Central memory CD4-positive, alpha-beta T cell (primary cell): ENCODE data around the gene CCDC71L.

Experiments used
- DNase-seq: peaks from one replicate; pipeline ENCODE4 v3.0.0; 2022

Gene CCDC71L

DNA sequence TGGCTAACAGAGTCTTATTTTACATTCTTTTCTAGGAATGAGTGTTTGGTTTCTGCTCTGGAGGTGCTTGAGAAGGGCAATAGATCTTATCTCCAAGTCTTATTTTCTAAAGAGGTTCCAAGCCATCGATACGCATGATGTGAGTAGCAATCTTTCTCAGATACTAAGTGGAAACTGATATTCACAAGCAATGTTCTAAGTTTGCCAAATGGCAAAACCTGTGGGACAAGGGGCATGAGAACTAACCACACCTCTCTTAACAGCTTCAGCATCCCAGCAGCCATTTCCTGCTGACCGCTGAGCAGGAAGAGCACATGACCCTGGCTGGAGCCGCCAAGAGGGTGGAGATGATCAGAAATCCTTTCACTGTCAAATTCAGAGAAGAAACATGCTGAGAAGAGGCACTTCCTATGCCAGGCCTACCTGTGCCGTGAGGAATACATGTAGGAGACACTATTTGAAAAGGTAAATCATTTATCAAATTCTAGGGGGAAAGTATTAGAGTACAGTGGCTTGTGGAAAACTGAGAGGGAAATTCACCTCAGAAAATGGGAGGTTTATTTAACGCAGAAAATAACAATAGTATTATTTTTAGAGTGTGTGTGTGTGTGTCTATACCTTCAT, 35.2 kb downstream of the CCDC71L start:
- no peak for DNase-seq

DNA sequence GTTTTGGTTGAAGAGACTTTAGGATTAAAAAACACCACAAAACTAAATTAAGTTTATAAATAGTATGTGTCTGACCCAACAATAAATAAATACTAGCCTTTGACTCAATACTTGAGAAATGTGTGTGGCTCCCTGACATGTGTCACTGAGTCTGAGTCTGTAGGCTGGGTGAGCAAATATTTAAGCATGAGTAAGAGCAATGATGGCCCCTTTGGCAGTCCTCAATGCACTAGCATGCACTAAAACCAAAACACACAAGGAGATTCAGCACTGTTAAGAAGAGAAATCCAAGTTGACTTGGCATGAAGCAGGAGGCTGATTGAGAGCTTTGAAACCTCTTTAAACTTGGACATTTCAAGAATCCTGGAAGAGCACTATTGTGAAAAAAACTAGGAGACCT, 37.1 kb downstream of the CCDC71L start:
- DNase-seq: no peak

DNA sequence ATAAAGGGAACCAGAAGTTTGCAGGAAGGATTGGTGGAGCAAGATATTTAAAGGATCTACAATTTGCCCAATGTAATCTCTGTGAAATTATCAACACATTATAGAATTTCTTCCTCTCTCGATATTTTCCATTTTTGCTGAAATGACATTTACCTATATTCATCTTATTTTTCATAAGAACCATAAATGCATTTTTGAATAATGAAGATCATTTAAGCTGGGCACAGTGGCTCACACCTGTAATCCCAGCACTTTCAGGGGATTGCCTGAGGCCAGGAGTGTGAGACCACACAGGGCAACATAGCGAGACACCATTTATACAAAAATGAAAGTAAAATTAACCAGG, 37.7 kb downstream of the CCDC71L start:
- DNase-seq: no peak

DNA sequence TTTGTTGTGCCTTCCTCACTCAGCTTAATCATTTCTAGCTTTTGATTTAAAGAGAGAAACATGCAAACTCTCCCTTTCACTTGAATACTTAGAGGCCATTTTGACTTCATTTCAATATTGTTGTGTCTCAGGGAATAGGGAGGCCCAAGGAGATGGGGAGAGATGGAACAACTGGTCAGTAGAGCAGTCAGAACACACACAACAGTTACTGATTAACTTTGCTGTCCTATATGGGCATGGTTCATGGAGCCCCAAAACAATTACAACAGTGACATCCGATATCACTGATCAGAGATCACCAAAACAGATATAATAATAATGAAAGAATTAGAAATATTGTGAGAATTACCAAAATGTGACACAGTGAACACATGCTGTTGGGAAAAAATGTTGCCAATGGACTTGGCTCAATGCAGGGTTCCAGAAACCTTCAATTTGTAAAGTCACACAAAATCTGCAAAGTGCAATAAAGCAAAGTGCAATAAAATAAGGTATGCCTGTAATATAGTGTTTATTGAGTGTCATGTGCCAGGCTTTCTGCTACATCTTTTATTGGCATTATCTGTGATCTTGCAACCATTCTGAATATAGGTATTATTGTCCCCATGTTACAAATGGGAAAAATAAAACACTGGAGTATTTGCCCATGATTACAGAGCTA, 38.2 kb downstream of the CCDC71L start:
- DNase-seq: no peak

DNA sequence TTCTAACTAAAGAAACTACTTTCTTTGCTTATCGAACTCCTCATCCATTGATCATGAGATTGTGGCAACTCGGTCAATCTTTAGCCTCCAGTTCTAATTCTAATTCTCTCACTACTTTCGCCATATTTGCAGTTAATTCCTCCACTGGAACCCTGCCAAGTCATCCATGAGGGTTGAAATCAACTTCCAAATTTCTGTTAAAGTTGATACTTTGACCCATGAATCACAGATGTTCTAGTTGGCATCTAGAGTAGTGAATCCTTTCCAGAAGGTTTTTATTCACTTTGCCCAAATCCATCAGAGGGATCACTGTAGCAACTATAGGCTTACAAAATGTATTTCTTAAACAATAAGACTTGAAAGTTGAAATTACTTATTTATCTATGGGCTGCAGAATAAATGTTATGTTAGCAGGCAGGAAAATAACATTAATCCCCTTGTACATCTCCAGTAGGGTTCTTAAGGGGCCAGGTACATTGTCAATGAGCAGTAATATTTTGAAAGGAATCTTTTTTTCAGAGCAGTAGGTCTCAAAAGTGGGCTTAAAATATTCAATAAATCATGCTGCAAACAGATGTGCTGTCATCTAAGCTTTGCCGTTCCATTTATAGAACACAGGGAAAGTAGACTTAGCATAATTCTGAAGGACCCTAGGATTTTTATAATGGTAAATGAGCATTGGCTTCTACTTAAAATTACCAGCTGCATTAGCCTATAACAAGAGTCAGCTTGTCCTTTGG, 39.4 kb downstream of the CCDC71L start:
- no peak for DNase-seq

DNA sequence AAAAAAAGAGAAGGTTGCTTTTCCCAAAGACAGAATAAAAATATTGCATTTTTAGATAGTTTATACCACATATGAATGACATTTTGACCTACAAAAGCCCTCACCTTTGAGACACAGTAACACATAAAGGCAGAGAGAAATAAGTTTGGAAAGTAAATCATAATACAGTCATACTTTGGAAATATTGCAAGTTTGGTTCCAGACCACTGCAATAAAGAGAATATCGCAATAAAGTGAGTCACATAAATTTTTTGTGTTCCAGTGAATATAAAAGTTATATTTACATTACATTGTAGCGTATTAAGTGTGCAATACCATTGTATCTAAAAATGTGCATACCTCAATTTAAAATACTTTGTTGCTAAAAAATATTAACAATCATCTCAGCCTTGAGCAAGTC, 40.3 kb downstream of the CCDC71L start:
- DNase-seq: no peak

DNA sequence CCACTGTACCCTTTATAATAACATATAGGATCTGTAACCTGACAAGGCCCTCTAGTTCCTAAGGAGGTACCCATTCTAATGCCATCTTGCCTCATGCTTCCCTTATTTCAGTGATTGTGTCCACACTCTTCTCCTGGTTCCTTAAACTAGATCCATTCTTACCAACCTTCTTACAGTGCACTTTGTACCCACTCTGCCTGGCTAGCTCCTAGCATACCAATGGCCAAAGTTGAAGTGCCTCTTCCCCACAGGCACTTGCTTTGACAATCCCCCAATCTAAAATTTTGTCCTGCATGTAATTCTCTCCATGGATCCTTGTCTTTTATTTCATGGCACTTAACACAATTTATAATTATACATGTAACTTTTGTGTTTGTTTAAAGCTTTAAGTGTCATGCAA, 40.9 kb downstream of the CCDC71L start:
- DNase-seq: no peak

DNA sequence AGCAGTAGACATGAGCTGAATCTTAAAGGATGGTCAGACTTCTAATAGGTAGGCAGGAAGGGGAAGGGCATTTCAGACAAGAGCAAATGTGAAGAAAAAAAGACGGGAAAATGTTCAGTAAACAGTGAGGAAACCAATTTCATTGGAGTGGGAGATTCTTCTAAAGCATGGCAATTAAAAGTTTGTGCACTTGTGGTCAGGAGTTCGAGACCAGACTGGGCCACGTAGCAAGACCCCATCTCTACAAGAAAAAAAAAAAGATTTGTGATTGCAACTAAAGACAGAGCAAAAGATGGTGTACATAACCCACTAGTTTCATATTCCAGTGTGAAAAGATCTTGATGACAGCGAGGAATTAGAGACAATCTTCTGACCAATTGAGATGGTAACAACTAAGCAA, 41.7 kb downstream of the CCDC71L start:
- DNase-seq: no peak

DNA sequence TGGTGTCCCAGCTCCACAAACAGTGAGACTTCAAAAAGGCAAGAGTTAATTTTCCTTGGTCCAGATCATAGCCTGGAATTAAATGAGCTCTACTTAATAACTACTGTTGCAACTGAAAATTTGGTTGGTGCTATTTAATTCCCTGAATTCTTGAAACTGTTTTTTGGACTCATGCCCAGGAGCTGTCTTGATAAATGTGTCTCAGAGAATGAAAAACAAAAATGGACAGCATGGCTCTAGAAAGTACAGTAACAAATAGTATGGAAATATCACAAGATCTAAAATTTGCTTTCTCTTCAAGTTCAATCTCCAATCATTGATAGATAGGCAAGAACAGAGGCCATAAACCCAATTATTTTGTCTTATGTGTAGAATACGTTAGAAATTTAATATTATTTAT, 42.5 kb downstream of the CCDC71L start:
- DNase-seq: no peak

DNA sequence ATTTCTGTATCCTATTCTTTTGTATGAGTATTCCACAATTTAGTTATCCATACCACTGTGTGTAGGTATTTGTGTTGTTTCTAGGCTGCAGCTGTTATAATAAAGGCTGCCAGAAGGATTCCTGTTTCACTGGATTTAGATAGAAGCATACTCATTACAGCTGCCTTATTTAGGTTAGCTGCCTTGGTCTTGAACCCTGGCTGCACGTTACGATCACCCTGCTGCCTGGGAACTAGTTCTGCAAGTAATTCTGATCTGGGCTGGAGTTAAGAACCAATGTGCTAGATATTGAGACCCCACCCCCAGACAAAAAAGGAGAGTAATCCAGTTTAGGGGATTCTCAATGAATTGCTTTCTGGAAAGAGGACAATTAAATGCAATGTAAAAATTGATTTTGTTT, 43.1 kb downstream of the CCDC71L start:
- no peak for DNase-seq

DNA sequence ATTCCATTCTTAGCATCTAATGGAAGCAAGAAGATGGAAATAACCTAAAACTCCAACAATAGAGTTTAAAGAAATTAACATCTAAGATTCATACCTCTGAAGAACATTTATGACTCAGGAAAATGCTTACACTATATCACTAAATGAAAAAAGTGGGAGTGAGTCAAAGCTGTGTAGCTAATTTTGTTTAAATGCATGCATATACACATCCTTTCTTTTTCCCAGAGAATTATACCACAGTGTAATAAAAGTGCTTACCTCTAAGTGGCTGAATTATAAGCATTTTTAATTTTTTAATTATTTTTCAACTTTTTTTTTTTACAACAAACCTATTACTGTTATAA, 44.3 kb downstream of the CCDC71L start:
- DNase-seq: no peak

DNA sequence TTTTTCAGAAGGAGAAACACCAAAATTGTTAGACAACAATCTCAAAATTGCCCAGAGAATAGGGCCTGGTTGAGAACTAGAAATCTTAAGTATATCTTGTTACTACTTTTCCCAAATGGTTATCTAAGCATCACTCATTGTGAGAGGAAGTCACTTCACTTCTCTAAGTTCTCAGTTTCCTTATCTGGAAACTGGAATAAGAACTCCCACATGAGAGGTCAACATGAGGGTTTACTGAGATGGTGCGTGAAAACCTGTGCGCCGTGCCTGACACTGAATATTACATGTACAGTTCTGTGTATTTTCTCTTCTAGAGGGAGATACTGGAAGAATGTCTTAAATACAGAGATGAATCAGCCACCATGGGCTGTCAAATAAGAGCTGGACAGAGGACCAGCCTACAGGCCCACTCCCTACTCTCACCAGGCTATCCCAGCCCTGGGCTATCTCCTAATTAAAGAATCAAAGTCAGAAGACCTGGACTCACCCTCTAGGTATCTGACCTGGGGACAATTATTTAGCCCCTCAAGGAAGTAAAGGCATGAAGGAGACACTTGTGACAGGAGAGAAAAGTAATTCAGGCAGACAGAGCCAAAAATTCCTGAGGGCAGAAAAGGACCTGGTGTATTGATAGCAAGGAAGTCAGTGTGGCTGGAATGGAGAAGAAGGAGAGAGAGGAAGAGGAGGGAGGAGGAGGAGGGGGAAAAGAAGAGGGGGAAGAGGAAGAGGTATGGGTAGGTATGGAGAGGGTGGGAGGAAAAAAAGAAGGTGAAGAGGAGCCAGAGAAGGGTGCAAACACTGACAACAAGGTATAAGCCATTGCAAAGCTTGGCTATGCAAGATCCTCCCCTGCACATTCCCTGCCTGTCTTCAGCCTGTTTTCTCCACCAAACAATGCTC, 44.9 kb downstream of the CCDC71L start:
- DNase-seq: no peak

DNA sequence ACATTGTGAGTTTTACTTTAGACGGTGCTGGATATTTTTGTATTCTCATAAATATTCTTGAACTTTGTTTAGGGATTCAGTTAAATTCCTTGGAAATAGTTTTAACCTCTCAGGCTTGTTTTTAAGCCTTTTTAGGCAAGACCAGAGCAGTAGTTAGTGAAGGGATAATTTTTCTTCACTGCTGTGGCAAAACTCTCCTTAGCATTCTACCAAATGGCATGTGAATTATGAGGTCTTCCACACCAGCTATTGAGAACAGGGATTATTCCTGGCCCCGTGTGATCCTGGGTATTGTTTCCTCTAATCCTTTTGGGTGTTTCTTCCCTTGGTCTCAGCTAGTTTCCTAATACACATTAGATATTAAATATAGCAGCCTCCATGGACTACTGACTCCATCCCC, 46.2 kb downstream of the CCDC71L start:
- DNase-seq: no peak

DNA sequence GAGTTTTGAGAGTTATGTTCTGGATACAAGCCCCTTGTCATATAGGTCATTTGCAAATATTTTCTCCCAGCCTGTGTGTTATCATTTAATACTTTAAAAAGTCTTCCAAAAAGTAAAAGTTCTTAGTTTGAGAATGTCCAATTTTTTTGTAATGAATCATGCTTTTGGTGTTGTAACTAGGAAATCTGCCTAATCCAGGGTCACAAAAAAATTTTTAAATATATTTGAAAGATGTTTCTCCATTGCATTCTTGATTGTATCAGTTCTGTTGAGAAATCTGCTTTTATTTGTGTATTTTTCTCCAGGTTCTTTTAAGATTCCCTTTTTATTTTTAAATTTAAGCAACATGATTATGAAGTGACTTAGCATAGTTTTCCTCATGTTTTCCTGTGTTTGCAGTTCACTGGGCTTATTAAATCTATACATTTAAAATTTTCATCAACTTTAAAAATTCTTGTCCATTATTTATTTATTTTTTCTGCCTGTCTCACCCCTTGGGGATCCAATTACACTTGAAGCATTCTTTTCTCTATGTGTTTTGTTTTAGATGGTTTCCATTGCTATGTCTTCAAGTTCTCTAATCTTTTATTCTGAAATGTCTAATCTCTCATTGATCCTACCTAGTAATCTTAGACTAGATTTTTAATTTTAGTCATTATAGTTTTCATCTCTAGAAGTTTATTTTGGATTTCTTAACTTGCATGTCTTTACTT, 47.0 kb downstream of the CCDC71L start:
- DNase-seq: no peak

DNA sequence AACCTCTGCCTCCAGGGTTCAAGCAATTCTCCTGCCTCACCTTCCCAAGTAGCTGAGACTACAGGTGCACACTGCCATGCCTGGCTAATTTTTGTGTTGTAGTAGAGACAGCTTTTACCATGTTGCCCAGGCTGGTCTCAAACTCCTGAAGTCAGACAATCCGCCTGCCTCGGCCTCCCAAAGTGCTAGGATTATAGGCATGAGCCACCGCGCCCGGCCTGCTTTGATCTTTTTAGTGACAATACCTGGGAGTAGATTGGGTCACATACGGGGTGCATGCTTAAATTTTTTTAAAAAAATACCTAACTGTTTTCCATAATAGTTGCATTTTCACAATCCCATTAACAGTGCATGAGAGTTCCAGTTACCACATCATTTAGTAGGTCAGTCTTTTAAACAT, 47.7 kb downstream of the CCDC71L start:
- no peak for DNase-seq

DNA sequence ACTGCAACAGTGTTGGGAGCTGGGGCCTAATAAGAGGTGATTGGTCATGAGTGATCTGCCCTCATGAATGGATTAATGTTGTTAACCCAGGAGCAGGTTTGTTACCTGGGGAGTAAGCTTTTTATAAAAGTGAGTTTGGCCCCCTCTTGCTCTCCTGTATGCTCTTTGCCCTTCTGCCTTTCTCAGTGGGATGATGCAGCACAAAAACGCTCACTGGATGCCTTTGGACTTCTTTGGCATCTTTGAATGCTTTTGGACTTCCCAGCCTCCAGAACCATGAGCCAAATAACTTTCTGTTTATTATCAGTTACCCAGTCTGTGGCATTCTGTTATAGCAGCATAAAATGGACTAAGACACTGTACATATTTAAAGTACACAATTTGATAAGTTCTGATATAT, 48.5 kb downstream of the CCDC71L start:
- no peak for DNase-seq

DNA sequence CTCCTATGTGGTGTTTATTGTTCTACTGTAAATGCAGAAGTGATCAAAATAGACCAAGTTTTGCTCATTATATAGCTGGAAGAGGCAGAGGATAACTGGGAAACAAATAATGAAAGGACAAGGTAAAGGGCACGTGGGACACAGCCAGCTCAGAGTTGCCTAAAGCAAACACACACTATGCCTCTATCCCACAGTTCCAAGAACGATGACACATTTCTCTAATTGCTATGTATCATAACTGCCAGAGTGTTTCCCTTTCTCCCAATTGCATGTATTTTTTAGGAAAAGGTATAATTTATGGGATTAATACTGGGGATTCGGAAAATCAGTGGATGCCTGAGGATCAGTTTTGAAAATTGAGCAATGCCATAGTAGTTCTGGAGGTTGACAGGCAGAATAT, 49.0 kb downstream of the CCDC71L start:
- no peak for DNase-seq

DNA sequence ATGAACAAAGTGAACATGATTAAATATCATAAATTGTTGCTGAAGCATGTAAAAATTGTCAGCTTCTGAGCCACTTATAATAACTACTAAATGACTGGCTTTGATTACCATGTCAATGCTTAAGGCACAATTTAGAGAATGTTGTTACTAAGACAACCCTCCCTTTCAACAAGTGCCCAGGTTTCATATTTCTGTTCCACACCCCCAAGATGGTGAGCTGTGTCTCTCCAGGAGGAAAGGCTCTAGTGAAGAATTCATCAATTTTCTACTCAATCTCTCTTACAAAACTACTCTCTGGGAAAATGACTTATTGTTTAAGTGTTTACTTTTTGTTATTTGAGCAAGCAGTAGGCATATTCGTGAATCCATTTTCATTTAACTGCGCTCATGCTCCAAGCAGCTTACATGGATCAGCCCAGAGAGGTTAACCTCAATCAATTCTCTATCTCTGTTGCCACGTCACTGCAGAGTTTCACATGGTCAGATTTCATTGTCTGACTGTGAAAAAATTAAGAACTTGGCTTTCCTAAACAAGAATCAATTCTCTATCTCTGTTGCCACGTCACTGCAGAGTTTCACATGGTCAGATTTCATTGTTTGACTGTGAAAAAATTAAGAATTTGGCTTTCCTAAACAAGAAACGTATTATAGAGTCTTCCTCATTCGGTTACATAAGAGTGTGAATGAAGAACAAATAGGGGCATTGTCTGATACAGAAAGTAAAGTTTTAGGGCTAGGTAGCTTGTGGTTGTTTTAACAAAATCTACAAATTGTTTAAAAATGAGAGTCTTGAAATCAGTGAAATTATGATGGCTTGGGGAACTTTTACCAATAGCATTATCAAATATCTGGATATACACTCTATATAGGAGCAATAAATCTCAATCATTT, 49.7 kb downstream of the CCDC71L start:
- DNase-seq: no peak

DNA sequence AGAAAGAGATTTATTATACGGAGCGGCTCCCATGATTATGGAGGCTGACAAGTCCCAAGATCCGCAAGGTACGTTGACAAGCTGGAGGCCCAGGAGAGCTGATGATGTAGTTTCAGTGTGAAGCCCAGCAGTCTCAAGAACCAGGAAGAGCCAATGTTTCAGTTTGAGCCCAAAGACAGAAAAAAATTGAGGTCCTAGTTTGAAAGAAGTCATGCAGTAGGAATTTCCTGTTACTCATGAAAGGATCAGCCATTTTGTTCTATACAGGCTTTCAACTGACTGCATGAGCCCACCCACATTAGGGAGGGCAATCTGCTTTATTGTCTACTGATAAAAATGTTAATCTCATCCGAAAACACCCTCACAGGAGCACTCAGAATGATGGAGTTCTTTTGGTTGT, 51.5 kb downstream of the CCDC71L start:
- DNase-seq: no peak

DNA sequence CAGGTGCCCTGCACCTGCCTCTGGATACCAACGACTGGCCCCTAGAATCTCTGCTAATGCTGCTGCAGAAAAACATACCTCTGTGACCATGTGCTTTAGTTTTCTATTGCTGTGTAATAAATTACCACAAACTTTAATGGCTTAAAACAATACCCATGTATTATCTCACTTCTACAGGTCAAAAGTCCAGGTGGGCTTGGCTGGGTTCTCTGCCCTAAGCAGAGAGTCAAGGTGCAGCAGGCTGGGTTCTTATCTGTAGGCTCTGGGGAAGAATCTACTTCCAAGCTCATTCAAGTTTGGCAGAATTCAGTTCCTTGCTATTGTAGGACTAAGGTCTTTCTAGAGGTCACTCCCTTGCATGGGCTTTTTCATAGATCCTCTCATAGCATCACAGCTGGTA, 52.3 kb downstream of the CCDC71L start:
- no peak for DNase-seq
